HFFc6 (cell line): Measurements from ENCODE around the gene MYADML2. TPM values are rescaled to one million over a fixed set of nuclear protein-coding genes. Genes with fewer than 3 reads are reported as not detected.
A peak's percentile ranks its signal among the peaks of the same experiment; 100 is the strongest.

Source experiments
- DNase-seq: peaks from one replicate; pipeline ENCODE4 v3.0.0-alpha.2; 2018
- H3K27ac Mint-ChIP-seq: 2 replicates; pipeline ENCODE4 v1.8.0; 2020; ENCODE audit warnings: mild to moderate bottlenecking, mixed read lengths
- H3K27me3 Mint-ChIP-seq: 2 replicates; pipeline ENCODE4 v1.8.0; 2021; ENCODE audit warnings: mild to moderate bottlenecking, moderate library complexity, mixed read lengths; ENCODE audit not compliant: insufficient read depth
- H3K36me3 Mint-ChIP-seq: 2 replicates; pipeline ENCODE4 v1.8.0; 2021; ENCODE audit warnings: low read depth, mixed read lengths
- H3K4me1 Mint-ChIP-seq: 2 replicates; pipeline ENCODE4 v1.8.0; 2020; ENCODE audit warnings: low read depth, mixed read lengths
- H3K4me3 Mint-ChIP-seq: 2 replicates; pipeline ENCODE4 v1.8.0; 2020; ENCODE audit warnings: mild to moderate bottlenecking, moderate library complexity, mixed read lengths
- H3K9me3 Mint-ChIP-seq: 2 replicates; pipeline ENCODE4 v1.8.0; 2020; ENCODE audit warnings: mild to moderate bottlenecking, mixed read lengths
- CTCF ChIP-seq: fragments of 200-600 bp; sonication (generic); IDR thresholded peaks from 2 replicates; pipeline ENCODE4 v1.5.0; 2021; ENCODE audit warnings: antibody characterized with exemption, mild to moderate bottlenecking
- total RNA-seq, 6 experiments: library from RNA; stranded (reverse); fragmentation: NEBNext Ultra II Directional; extraction: Animal tissue kit (Norgen Biotek cat#: 25700); gene quantifications; 2 replicates in 1 of 6; 3 replicates in 5 of 6; pipeline ENCODE4 v1.2.3, GENCODE V29; 2021

Gene MYADML2
- total RNA-seq, 6 experiments from 2014 or later, result not detected

- no peak for TF ChIP-seq CTCF
- Mint-ChIP-seq H3K9me3 (no peaks in the 10 kb centered on the region), H3K36me3 (no peaks in the 10 kb centered on the region), H3K4me1 (peaks cover 17% of the 10 kb centered on the region), H3K27me3 (no peaks in the 10 kb centered on the region; the same call in none of the 2 replicates), H3K27ac (no peak overlapping the region), H3K4me3 (peak overlapping the region; percentile 71)
- DNase-seq, result no peak
These were observed 18.3 kb downstream of the MYADML2 start for GRCh38 chr17:81928544-81929252.

- Mint-ChIP-seq H3K36me3 (no peaks in the 10 kb centered on the region), H3K4me1 (peaks cover 17% of the 10 kb centered on the region), H3K9me3 (no peaks in the 10 kb centered on the region), H3K27me3 (no peaks in the 10 kb centered on the region; the same call in none of the 2 replicates), H3K4me3 (peak within 1 kb of the TSS; percentile 91), H3K27ac (peak within 1 kb of the TSS; percentile 88)
- peak; percentile 84 for DNase-seq
- peak; percentile 72 for TF ChIP-seq CTCF
These were observed 19.1 kb downstream of the MYADML2 start, which contains the start of gene MAFG for GRCh38 chr17:81927653-81928543. Gene MAFG, minus strand, starts transcription at chr17:81927735. Its CDS starts 4,550 bp downstream, at chr17:81923185.

GRCh38 chr17:81927152-81927652, 19.8 kb downstream of the MYADML2 start:
- peak overlapping the region; percentile 46; the same call in 1 of the 2 replicates for H3K27ac Mint-ChIP-seq
- no peaks in the 10 kb centered on the region for H3K9me3 Mint-ChIP-seq
- no peaks in the 10 kb centered on the region for H3K36me3 Mint-ChIP-seq
- peak overlapping the region; percentile 49 for H3K4me3 Mint-ChIP-seq
- no peaks in the 10 kb centered on the region; the same call in 1 of the 2 replicates for H3K27me3 Mint-ChIP-seq
- DNase-seq, result no peak
- peaks cover 17% of the 10 kb centered on the region for H3K4me1 Mint-ChIP-seq
- TF ChIP-seq CTCF, result no peak

GRCh38 chr17:81926451-81927151, 20.4 kb downstream of the MYADML2 start:
- no peaks in the 10 kb centered on the region for H3K36me3 Mint-ChIP-seq
- no peaks in the 10 kb centered on the region for H3K9me3 Mint-ChIP-seq
- H3K27me3 Mint-ChIP-seq, result no peaks in the 10 kb centered on the region; the same call in 1 of the 2 replicates
- TF ChIP-seq CTCF, result no peak
- peak overlapping the region; percentile 91 for H3K4me3 Mint-ChIP-seq
- H3K4me1 Mint-ChIP-seq, result peaks cover 17% of the 10 kb centered on the region
- DNase-seq, result peak; percentile 75
- peak overlapping the region; percentile 88 for H3K27ac Mint-ChIP-seq

GRCh38 chr17:81925860-81926450, 21.1 kb downstream of the MYADML2 start:
- H3K9me3 Mint-ChIP-seq, result no peaks in the 10 kb centered on the region
- no peak for TF ChIP-seq CTCF
- peak overlapping the region; percentile 88 for H3K27ac Mint-ChIP-seq
- H3K4me3 Mint-ChIP-seq, result peak overlapping the region; percentile 91
- no peaks in the 10 kb centered on the region; the same call in 1 of the 2 replicates for H3K27me3 Mint-ChIP-seq
- peaks cover 22% of the 10 kb centered on the region for H3K4me1 Mint-ChIP-seq
- no peak for DNase-seq
- H3K36me3 Mint-ChIP-seq, result peaks cover 4% of the 10 kb centered on the region; the same call in 1 of the 2 replicates
